Liver (tissue), 9 donors: Measurements from ENCODE around the gene PSMB4. TPM values are rescaled to one million over a fixed set of nuclear protein-coding genes. Genes with fewer than 3 reads are reported as not detected.

Source experiments
- DNase-seq: peaks from one replicate; pipeline ENCODE4 v3.0.0-alpha.2; 2017; ENCODE audit warnings: low spot score
- H3K27ac ChIP-seq, 2 donors: one replicate each; pipeline ENCODE4 v1.7.0; 2013; ENCODE audit warnings: inconsistent platforms in 2 of 2, low read length in 2 of 2, control low read depth in 1 of 2, low read depth in 1 of 2, mild to moderate bottlenecking in 1 of 2
- H3K27me3 ChIP-seq, 4 donors: one replicate each; pipeline versions ENCODE4 v1.6.1 to v1.7.0; 2013; ENCODE audit warnings: low read length in 3 of 4, inconsistent platforms in 1 of 4, mild to moderate bottlenecking in 1 of 4, moderate library complexity in 1 of 4; ENCODE audit not compliant: control insufficient read depth in 4 of 4, insufficient read depth in 4 of 4
- H3K36me3 ChIP-seq, 4 donors: one replicate each; pipeline versions ENCODE4 v1.6.1 to v1.7.0; 2013; ENCODE audit warnings: low read length in 3 of 4, mild to moderate bottlenecking in 3 of 4, low read depth in 1 of 4, moderate library complexity in 1 of 4; ENCODE audit not compliant: control insufficient read depth in 4 of 4, insufficient read depth in 3 of 4
- H3K4me1 ChIP-seq, 4 donors: one replicate each; pipeline versions ENCODE4 v1.6.1 to v1.7.0; 2013; ENCODE audit warnings: low read length in 3 of 4, mild to moderate bottlenecking in 3 of 4, moderate library complexity in 1 of 4; ENCODE audit not compliant: control insufficient read depth in 4 of 4, insufficient read depth in 4 of 4
- H3K4me3 ChIP-seq, 3 donors: one replicate each; pipeline versions ENCODE4 v1.6.1 to v1.7.0; 2013; ENCODE audit warnings: low read length in 3 of 3, control low read depth in 1 of 3, low read depth in 1 of 3, mild to moderate bottlenecking in 1 of 3
- H3K9ac ChIP-seq, 2 donors: one replicate each; pipeline ENCODE4 v1.7.0; 2013; ENCODE audit warnings: low read length in 2 of 2, mild to moderate bottlenecking in 2 of 2, moderate library complexity in 2 of 2, control low read depth in 1 of 2, low read depth in 1 of 2
- H3K9me3 ChIP-seq, 4 donors: one replicate each; pipeline versions ENCODE4 v1.6.1 to v1.7.0; 2013; ENCODE audit warnings: low read length in 3 of 4; ENCODE audit not compliant: control insufficient read depth in 4 of 4
- EGR1 ChIP-seq, 2 donors: IDR thresholded peaks; 2 replicates each; pipeline ENCODE4 v1.6.1; 2016 to 2018; ENCODE audit warnings: antibody characterized with exemption in 2 of 2, low read depth in 2 of 2
- FOXA1 ChIP-seq: IDR thresholded peaks from 2 replicates; pipeline ENCODE4 v1.6.1; 2016; ENCODE audit warnings: antibody characterized with exemption
- FOXA2 ChIP-seq: IDR thresholded peaks from 2 replicates; pipeline ENCODE4 v1.6.1; 2016; ENCODE audit warnings: antibody characterized with exemption
- GABPA ChIP-seq, 2 donors: IDR thresholded peaks in 1 of 2; conservative IDR thresholded peaks in 1 of 2; 2 replicates each; pipeline ENCODE4 v1.6.1; 2016; ENCODE audit warnings: antibody characterized with exemption in 2 of 2, mild to moderate bottlenecking in 1 of 2, moderate library complexity in 1 of 2
- HNF4A ChIP-seq, 2 donors: conservative IDR thresholded peaks; 2 replicates each; pipeline ENCODE4 v1.6.1; 2016; ENCODE audit warnings: antibody characterized with exemption in 2 of 2, mild to moderate bottlenecking in 2 of 2
- JUND ChIP-seq, 2 donors: IDR thresholded peaks; 2 replicates each; pipeline ENCODE4 v1.6.1; 2016; ENCODE audit warnings: antibody characterized with exemption in 2 of 2
- NR2F2 ChIP-seq: IDR thresholded peaks from 2 replicates; pipeline ENCODE4 v1.6.1; 2016; ENCODE audit warnings: antibody characterized with exemption
- RAD21 ChIP-seq, 2 donors: IDR thresholded peaks; 2 replicates each; pipeline ENCODE4 v1.6.1; 2016; ENCODE audit warnings: antibody characterized with exemption in 2 of 2, mild to moderate bottlenecking in 2 of 2
- RXRA ChIP-seq, 2 donors: IDR thresholded peaks; 2 replicates each; pipeline ENCODE4 v1.6.1; 2017 to 2018; ENCODE audit warnings: antibody characterized with exemption in 2 of 2, mild to moderate bottlenecking in 1 of 2
- SP1 ChIP-seq: IDR thresholded peaks from 2 replicates; pipeline ENCODE4 v1.6.1; 2018; ENCODE audit warnings: antibody characterized with exemption, mild to moderate bottlenecking
- TAF1 ChIP-seq: conservative IDR thresholded peaks from 2 replicates; pipeline ENCODE4 v1.6.1; 2016; ENCODE audit warnings: antibody characterized with exemption, mild to moderate bottlenecking
- YY1 ChIP-seq: IDR thresholded peaks from 2 replicates; pipeline ENCODE4 v1.6.1; 2016; ENCODE audit warnings: antibody characterized with exemption, mild to moderate bottlenecking
- WGBS: extraction: QIAGEN DNeasy Blood & Tissue Kit; methylation state at CpG from one replicate; pipeline ENCODE4 v1.1.7; 2013; 5-methylcytosine and 5-hydroxymethylcytosine counted together
- polyA plus RNA-seq, 2 donors: library from polyadenylated mRNA; stranded (reverse) in 1 of 2; unstranded in 1 of 2; fragments of 200-250 nt in 1 of 2; fragments of >200 nt in 1 of 2; fragmentation: Nextera tagmentation in 1 of 2; extraction: Ambion mirVana in 1 of 2; gene quantifications; one replicate each; pipeline versions ENCODE4 v1.2.1 to v1.2.3, GENCODE V29; 2013 to 2015
- total RNA-seq, 2 donors: library from RNA; depleted of rRNA; stranded (reverse); fragments of >200 nt; gene quantifications; one replicate each; pipeline ENCODE4 v1.2.3, GENCODE V29; 2014
- TF ChIP-seq, protein P1 (sequence below): IDR thresholded peaks from 2 replicates; pipeline ENCODE4 v1.6.1; 2016; ENCODE audit warnings: antibody characterized with exemption
- TF ChIP-seq, protein P2 (sequence below): IDR thresholded peaks from 2 replicates; pipeline ENCODE4 v1.6.1; 2016; ENCODE audit warnings: antibody characterized with exemption
- TF ChIP-seq, protein P3 (sequence below): IDR thresholded peaks from 2 replicates; pipeline ENCODE4 v1.6.1; 2016; ENCODE audit warnings: antibody characterized with exemption, mild to moderate bottlenecking
- TF ChIP-seq, protein P4 (sequence below): fragments of 150-350 bp; IDR thresholded peaks from 2 replicates; pipeline ENCODE4 v1.5.1; 2017; ENCODE audit warnings: improper control_type of control experiment, low read depth, low read length; ENCODE audit not compliant: missing input control
- TF ChIP-seq, protein P5 (sequence below): IDR thresholded peaks from 2 replicates; pipeline ENCODE4 v1.6.1; 2016; ENCODE audit warnings: antibody characterized with exemption
- donor health status: healthy.
- donor health status: healthy.
- donor health status: healthy.
- donor health status: healthy.
- donor health status: healthy.

Gene PSMB4
- total and polyA plus RNA-seq, 4 donors, result 130 to 228 (median 202) TPM

DNA sequence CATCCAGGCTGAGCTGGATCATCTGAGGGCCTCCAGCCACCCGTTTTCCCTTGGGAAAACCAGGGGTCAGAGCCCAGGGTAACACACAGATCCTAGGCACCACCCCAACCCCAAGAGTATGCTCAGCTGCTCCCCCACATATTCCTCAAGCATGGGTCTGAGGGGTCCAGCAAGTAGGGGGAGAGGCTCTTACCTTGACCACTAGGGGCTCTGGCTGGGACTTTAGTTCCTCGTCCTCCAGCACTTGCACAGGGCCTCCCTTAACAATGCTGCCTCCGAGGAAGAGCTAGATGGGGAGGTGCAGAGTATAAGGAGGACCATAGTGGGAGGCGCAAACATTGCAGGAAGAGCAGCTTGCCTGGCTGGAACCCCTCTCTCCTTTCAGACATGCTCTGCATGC lies 34.4 kb upstream of the PSMB4 start:
- peaks cover 8 to 36% (median 34%) of the 10 kb centered on the region in 4 donors for H3K36me3 ChIP-seq
- TF ChIP-seq, protein P1, sequence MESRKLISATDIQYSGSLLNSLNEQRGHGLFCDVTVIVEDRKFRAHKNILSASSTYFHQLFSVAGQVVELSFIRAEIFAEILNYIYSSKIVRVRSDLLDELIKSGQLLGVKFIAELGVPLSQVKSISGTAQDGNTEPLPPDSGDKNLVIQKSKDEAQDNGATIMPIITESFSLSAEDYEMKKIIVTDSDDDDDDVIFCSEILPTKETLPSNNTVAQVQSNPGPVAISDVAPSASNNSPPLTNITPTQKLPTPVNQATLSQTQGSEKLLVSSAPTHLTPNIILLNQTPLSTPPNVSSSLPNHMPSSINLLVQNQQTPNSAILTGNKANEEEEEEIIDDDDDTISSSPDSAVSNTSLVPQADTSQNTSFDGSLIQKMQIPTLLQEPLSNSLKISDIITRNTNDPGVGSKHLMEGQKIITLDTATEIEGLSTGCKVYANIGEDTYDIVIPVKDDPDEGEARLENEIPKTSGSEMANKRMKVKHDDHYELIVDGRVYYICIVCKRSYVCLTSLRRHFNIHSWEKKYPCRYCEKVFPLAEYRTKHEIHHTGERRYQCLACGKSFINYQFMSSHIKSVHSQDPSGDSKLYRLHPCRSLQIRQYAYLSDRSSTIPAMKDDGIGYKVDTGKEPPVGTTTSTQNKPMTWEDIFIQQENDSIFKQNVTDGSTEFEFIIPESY, result no peak
- TF ChIP-seq GABPA (IDR thresholded peaks at IDR 0.05 in 1 of 2, conservative IDR thresholded peaks at IDR 0.05 in 1 of 2), result no peak
- TF ChIP-seq, protein P2, sequence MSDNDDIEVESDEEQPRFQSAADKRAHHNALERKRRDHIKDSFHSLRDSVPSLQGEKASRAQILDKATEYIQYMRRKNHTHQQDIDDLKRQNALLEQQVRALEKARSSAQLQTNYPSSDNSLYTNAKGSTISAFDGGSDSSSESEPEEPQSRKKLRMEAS, result no peak
- no peak for TF ChIP-seq RAD21 (IDR thresholded peaks at IDR 0.05)
- no peak for TF ChIP-seq RXRA (IDR thresholded peaks at IDR 0.05)
- TF ChIP-seq SP1, result no peak
- TF ChIP-seq HNF4A (conservative IDR thresholded peaks at IDR 0.05), result no peak
- TF ChIP-seq FOXA2, result no peak
- TF ChIP-seq, protein P3, sequence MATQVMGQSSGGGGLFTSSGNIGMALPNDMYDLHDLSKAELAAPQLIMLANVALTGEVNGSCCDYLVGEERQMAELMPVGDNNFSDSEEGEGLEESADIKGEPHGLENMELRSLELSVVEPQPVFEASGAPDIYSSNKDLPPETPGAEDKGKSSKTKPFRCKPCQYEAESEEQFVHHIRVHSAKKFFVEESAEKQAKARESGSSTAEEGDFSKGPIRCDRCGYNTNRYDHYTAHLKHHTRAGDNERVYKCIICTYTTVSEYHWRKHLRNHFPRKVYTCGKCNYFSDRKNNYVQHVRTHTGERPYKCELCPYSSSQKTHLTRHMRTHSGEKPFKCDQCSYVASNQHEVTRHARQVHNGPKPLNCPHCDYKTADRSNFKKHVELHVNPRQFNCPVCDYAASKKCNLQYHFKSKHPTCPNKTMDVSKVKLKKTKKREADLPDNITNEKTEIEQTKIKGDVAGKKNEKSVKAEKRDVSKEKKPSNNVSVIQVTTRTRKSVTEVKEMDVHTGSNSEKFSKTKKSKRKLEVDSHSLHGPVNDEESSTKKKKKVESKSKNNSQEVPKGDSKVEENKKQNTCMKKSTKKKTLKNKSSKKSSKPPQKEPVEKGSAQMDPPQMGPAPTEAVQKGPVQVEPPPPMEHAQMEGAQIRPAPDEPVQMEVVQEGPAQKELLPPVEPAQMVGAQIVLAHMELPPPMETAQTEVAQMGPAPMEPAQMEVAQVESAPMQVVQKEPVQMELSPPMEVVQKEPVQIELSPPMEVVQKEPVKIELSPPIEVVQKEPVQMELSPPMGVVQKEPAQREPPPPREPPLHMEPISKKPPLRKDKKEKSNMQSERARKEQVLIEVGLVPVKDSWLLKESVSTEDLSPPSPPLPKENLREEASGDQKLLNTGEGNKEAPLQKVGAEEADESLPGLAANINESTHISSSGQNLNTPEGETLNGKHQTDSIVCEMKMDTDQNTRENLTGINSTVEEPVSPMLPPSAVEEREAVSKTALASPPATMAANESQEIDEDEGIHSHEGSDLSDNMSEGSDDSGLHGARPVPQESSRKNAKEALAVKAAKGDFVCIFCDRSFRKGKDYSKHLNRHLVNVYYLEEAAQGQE, result no peak
- no peak for TF ChIP-seq JUND (IDR thresholded peaks at IDR 0.05)
- TF ChIP-seq, protein P4, sequence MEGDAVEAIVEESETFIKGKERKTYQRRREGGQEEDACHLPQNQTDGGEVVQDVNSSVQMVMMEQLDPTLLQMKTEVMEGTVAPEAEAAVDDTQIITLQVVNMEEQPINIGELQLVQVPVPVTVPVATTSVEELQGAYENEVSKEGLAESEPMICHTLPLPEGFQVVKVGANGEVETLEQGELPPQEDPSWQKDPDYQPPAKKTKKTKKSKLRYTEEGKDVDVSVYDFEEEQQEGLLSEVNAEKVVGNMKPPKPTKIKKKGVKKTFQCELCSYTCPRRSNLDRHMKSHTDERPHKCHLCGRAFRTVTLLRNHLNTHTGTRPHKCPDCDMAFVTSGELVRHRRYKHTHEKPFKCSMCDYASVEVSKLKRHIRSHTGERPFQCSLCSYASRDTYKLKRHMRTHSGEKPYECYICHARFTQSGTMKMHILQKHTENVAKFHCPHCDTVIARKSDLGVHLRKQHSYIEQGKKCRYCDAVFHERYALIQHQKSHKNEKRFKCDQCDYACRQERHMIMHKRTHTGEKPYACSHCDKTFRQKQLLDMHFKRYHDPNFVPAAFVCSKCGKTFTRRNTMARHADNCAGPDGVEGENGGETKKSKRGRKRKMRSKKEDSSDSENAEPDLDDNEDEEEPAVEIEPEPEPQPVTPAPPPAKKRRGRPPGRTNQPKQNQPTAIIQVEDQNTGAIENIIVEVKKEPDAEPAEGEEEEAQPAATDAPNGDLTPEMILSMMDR, result no peak
- TF ChIP-seq YY1, result no peak
- TF ChIP-seq EGR1 (IDR thresholded peaks at IDR 0.05; ENCODE audit: low read depth in 2 of 2), result no peak
- TF ChIP-seq, protein P5, sequence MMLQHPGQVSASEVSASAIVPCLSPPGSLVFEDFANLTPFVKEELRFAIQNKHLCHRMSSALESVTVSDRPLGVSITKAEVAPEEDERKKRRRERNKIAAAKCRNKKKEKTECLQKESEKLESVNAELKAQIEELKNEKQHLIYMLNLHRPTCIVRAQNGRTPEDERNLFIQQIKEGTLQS, result no peak
- no peak for TF ChIP-seq NR2F2
- TF ChIP-seq TAF1, result no peak
- TF ChIP-seq FOXA1, result no peak
- no peak overlapping the region for H3K9ac ChIP-seq
- H3K4me1 ChIP-seq, result peaks cover 11 to 30% (median 25%) of the 10 kb centered on the region in 4 donors
- no peak overlapping the region for H3K4me3 ChIP-seq
- no peaks in the 10 kb centered on the region for H3K9me3 ChIP-seq
- H3K27me3 ChIP-seq, result no peaks in the 10 kb centered on the region
- H3K27ac ChIP-seq, result no peak overlapping the region
- DNase-seq, result no peak
- WGBS, result 93% methylated on average over 4 of the region's 4 CpGs
